SKM-1 (cell line): ENCODE measurements around the gene OR8J3.
"Not testable (repeated sequence)": the region's sequence is repeated elsewhere in the genome, so short reads cannot be mapped to it uniquely, and the experiment has no call there.

ENCODE experiments used
- DNase-seq: peaks from one replicate; lab custom pipeline; 2025; ENCODE audit not compliant: unreplicated experiment; lab: John Stamatoyannopoulos, UW

OR8J3 gene, protein sequence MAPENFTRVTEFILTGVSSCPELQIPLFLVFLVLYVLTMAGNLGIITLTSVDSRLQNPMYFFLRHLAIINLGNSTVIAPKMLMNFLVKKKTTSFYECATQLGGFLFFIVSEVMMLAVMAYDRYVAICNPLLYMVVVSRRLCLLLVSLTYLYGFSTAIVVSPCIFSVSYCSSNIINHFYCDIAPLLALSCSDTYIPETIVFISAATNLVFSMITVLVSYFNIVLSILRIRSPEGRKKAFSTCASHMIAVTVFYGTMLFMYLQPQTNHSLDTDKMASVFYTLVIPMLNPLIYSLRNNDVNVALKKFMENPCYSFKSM

DNA sequence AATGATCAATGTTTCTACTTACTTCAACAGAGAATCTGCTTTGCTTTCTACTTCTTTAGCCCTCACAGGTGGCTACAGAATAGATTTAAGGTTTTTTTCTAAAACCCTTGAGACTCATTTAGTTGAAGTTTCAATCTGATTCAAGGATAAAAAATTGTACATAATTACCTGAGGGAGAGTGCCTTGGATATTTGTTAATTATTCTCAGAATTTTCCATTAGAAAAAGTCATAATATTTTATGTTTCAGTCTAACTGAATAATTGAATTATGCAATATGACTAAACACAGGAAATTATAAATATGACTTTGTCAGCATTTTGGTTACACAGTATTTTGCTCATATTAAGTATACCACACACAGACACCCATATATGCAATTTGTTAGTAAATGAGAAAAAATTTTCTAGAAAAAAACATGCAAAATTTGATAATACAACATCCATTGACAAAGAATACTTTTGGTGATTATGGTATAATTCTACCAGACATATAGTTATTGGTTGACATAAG, at the start of gene OR8J3:
OR8J3 (minus strand) TSS at position 51 of the 511 bp plus-strand sequence. CDS start 2,483 bp downstream, outside the sequence.
- DNase-seq: no peak

DNA sequence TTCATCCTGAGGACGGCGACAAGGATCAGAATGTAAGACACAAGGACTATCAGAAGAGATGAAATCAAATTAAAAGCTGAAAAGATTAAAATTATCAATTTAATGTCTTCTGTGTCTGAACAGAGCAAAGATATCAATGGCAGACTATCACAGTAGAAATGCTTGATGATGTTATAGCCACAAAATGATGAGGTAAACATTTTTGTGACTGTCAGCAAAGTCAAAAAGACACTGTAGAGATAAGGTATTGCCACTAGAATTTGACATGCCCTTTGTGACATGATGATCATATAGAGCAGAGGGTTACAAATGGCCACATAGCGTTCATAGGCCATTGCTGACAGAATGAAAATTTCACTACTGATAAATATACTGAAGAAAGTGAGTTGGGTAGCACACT, 48.6 kb upstream of the OR8J3 start:
- DNase-seq: no peak

DNA sequence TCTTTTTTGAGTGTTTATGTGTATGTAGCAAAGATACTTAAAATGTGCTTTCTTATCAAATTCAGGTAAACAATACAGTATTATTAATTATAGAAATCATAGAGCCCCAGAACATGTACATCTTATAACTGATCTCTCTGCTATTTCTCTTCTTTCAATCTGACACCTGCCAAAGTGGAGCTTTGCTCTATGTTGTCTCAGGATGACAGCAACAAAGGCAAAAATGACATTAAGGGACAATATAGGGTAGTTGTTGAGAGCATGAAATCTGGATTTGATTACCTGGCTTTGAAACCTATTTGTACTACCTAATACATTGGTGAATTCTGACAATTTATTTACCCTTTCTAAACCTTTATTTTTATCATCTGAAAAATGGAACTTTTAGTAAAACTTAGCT, 43.5 kb upstream of the OR8J3 start:
- DNase-seq: no peak

DNA sequence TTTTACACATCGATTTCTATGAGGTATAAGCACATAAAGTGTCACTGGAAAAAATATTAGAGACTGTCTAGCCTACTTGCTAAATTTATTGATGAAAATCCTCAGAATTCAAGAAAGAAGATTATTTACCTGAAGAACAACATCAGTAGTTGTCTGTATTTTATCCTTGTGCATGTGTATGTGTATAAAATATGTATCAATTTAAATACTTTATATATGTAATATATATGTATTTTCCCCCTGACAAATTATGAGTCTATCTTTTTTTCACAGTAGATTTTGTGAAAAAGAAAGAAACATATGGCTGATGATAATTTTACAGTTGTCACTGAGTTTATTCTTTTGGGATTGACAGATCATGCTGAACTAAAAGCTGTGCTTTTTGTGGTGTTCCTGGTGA, 36.3 kb upstream of the OR8J3 start, which contains the start of gene OR5J2:
OR5J2 (plus strand) TSS at position 301 of the 400 bp plus-strand sequence; CDS start at position 301, 0 bp downstream.
- no peak for DNase-seq

DNA sequence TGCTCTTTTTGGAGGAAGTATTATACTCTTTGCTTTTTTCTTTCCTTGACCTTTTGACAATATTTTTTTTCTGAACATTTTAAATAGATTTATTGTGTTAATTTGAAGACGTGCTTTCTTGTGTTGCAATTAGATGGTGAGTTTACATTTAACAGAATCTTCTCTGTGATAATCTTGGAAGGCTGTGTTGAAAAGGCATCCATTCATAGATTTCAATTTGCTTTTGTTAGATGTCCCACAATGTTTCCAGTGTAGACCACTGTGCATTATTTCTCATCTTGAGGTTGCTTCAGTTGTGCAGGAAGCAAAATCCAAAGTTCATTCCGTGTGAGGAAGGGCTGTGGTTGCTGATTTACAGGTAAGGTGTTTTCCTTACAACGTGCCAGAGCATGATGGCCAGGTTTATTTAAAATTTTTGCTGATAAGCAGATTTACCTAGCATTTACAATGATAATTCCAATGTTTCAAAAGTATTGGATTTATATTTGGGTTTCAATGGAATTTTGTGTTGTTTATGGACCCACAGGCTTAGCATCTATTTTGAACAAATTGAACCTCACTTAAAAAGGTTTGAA, 32.3 kb upstream of the OR8J3 start:
- DNase-seq: no peak

DNA sequence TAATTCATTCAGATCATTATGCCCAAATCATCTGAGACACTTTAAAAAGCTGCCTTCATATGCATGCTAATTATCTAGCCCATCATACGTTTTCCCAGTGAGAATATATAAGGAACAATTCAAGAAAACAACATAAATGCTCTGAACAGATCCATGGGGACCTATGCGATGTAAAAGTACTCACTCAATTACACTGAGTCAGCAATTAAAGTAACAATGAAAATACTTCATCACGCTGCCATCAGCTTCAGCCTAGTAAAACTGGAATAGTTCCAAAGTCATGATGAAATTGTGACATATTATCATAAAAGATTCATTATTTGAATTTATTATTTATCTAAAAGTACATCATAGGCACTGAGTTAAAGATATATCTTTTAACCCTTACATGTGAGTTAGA, 23.8 kb upstream of the OR8J3 start:
- DNase-seq: no peak

DNA sequence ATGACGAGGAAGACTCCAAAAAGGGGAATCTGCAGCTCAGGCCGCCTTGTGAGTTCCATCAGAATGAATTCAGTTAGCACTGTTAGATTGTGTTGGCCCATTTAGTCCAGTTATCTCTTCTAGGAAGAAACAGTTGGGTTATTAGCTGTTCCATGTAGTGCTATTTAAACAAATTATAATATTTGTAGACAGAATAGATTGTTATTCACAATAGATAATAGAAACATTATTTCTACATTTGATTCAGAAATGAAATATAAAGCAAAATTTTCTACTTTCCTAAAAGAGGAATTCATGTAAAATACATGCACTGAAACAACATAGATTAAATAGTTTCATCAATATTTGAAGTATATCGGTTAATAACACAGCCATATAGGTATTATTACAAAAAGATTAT, 20.2 kb upstream of the OR8J3 start, which contains the start of gene OR8K5:
OR8K5 (minus strand) TSS at position 101 of the 400 bp plus-strand sequence; CDS start at position 101, 0 bp downstream.
- no peak for DNase-seq

DNA sequence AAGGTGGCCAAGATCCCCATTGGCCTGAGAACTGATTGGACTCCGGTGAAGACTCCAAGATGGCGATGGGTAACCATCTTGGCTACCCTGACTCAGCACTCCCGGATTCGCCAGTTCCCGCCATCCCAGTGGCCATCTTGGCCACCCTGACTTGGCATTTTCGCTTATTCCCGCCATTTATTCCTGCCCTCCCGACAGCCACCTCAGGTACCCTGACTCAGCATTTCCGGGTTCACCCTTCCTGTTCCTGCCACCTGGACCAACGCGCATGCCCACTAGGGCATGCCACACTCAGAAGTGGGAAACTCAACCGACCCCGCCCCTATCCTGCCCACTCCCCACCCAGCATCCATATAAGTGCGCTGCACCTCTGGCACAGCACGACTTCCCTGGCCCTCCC, 12.3 kb upstream of the OR8J3 start:
- DNase-seq: no peak

DNA sequence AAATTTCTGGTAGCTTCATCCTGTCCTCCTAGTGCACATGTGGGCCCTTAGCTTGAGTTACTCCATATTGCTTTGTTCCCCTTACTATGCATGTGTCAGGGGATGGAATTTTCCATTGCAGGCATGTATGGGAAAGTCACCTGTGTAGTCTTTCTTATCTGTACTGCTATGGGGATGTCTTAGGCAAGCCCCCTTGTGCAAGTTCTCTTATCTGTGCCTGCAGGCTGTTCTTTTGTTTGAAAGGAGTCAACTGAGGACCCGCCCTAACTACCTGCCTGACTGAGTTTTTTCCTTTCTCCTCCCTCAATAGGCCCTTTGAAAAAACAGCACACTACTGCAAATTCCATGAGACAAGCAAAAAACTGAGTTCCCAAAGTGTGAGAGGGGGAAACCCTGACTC, 11.4 kb upstream of the OR8J3 start:
- DNase-seq: no peak

DNA sequence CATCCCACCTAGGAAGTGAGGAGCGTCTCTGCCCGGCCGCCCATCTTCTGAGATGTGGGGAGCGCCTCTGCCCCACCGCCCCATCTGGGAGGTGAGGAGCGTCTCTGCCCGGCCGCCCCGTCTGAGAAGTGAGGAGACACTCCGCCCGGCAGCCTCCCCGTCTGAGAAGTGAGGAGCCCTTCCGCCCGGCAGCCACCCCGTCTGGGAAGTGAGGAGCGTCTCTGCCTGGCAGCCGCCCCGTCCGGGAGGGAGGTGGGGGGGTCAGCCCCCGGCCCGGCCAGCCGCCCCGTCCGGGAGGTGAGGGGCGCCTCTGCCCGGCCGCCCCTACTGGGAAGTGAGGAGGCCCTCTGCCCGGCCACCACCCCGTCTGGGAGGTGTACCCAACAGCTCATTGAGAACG, 3.7 kb upstream of the OR8J3 start:
- not testable (repeated sequence) for DNase-seq

DNA sequence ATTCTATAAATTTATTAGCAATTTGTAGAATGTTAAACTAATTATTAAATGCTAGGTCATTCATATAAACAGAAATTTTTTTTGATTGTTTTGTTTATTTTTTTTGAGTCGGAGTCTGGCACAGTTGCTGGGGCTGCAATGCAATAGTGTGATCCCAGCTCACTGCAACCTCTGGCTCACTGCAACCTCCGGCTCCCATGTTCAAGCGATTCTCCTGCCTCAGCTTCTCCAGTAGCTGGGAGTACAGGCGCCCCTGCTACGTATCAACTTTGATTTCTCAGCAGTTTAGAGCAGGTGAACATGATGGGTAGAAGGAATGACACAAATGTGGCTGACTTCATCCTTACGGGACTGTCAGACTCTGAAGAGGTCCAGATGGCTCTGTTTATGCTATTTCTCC, 17.9 kb downstream of the OR8J3 start, which contains the start of gene OR8H3:
OR8H3 (plus strand) TSS at position 301 of the 400 bp plus-strand sequence; CDS start at position 301, 0 bp downstream.
- DNase-seq: no peak

DNA sequence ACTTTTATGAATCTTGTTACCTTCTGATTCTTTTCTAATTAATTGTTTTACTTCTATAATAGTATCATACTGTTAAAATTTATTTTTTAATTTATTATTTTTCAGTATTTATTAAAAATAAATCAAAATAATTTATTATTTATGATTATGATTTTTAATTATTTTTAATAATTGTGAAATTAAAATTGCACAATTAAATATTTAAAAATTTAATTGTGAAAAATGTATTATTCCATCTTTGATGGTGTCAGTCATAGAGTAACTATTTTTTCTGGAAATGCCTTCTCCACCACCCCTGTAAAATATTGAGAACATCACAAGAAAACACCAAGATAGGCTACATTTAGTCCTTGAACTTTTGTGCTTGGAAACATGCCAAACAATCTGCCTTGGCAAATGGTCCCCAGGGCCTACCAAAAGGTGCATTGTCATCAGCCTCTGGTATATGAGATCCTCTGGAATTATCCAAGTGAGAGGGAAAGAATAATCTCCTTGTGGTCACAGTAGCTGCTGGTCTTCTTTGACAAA, 36.7 kb downstream of the OR8J3 start, which contains the start of gene OR8H2:
OR8H2 (plus strand) TSS at position 478 of the 528 bp plus-strand sequence. CDS start 1,356 bp downstream, outside the sequence.
- DNase-seq: no peak

DNA sequence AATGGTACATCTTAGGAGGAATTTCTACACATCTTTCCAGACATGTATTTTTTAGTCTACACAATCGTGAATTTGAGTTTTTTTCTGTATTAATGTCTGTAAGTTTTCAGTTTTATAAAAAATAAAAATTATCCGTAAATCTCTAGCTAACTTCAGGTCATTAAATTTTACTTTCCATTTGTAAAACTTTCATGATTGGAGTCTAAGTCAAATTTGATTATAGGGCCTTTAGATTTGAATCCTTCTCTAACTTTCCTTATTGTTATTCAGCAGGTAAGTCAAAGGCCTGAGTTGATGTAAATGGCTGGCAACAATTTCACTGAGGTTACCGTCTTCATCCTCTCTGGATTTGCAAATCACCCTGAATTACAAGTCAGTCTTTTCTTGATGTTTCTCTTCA, 47.0 kb downstream of the OR8J3 start, which contains the start of gene OR8I2:
OR8I2 (plus strand) TSS at position 301 of the 400 bp plus-strand sequence; CDS start at position 301, 0 bp downstream.
- DNase-seq: no peak

DNA sequence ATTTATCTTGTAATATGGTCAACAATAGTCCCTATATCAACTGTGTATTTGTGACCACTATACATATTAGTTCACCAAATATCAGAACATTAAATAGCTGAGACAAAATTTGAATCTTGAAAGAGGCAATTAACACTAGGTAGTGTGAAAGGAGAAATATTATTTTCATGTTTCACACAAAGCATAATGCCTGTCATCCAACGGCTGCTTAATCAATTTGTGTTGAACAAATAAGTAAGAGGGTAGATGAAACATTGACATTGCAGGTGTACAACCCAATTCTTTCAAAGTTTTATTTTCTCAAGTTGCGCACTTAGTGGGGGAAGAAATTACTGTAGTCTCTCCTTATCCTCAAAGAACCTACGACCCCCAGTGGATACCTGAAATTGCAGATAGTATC, 50.3 kb downstream of the OR8J3 start:
- no peak for DNase-seq
